T47D (cell line): ENCODE results near the gene GGA1.
"Not testable (repeated sequence)": the region's sequence is repeated elsewhere in the genome, so short reads cannot be mapped to it uniquely, and the experiment has no call there.

Experiments used
- DNase-seq, 2 experiments: peaks; one replicate each; pipeline versions ENCODE4 v3.0.0 to v3.0.0-alpha.2; 2011 to 2012; ENCODE audit warnings: low read depth in 1 of 2, low spot score in 1 of 2
- JUND ChIP-seq: IDR thresholded peaks from 2 replicates; pipeline ENCODE4 v1.6.1; 2012; ENCODE audit warnings: low read depth
- in situ Hi-C: cut with HindIII; loops from 2 replicates; pipeline ENCODE4 v1.10.0; 2016; ENCODE audit warnings: low sequenced_read_pairs, low pct_unique_long_range_greater_than_20kb

Gene GGA1

GRCh38 chr22:37581504-37581903 is 27.1 kb upstream of the GGA1 start:
- no peak for DNase-seq
- in situ Hi-C loops = no loop called here

GRCh38 chr22:37582526-37582925 is 26.1 kb upstream of the GGA1 start:
- no peak for DNase-seq
- TF ChIP-seq JUND = no peak
- in situ Hi-C loops = no loop called here

More at GRCh38 chr22:37581504-37581903, 27.1 kb upstream of the GGA1 start:
- no peak for TF ChIP-seq JUND

GRCh38 chr22:37588546-37589215 is 20.0 kb upstream of the GGA1 start:
- in situ Hi-C loops = no loop called here
- no peak for DNase-seq
- no peak for TF ChIP-seq JUND

DNA sequence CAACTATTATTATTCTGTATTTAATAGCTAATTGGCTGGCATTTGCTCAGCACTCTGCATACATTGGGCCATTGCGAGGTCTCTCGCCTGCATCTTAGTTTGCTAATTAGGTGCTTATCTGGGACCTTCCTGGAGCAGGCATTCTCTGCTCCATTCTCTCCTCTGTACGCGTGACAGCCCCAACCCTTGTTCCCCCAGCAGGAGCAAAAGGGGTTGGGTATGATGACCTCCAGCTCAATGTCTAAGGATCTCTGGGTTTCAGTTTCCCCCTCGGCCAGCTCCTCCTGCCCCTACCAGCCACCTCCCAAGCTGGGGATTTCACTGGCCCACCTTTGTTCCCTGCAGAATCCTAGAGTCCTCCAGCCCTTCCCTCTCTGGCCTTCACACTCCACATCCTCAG is 19.0 kb upstream of the GGA1 start:
- DNase-seq = no peak
- in situ Hi-C loops = no loop called here
- TF ChIP-seq JUND = no peak

DNA sequence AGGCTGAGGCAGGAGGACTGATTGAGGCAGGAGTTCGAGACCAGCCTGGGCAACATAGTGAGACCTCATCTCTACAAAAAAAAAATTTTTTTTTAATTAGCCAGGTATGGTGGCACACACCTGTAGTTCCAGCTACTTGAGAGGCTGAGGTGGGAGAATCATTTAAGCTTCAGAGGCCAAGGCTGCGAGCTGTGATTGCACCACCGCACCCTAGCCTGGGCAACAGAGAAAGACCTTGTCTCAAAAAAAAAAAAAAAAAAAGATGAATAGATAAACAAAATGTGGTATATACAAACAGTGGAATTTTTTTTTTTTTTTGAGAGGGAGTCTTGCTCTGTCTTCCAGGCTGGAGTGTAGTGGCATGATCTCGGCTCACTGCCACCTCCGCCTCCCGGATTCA is 17.6 kb upstream of the GGA1 start:
- DNase-seq, in situ Hi-C loops: not testable (repeated sequence)

DNA sequence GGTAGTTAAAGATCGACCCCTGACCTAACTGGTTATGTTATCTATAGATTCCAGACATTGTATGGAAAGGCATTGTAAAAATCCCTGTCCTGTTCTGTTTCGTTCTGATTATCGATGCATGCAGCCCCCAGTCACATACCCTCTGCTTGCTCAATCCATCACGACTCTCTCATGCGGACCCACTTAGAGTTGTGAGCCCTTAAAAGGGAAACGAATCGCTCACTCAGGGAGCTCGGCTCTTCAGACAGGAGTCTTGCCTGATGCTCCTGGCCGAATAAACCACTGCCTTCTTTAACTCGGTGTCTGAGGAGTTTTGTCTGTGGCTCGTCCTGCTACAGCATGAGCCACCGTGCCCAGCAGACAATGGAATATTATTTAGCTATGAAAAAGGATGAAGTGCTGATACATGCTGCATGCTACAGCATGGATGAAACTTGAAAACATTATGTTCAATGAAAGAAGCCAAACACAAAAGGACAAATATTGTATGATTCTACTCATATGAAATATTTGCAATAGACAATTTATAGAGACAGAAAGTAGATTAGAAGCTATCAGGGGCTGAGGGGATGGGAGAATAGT is 16.7 kb upstream of the GGA1 start:
- DNase-seq = no peak
- TF ChIP-seq JUND = no peak
- in situ Hi-C loops = no loop called here

DNA sequence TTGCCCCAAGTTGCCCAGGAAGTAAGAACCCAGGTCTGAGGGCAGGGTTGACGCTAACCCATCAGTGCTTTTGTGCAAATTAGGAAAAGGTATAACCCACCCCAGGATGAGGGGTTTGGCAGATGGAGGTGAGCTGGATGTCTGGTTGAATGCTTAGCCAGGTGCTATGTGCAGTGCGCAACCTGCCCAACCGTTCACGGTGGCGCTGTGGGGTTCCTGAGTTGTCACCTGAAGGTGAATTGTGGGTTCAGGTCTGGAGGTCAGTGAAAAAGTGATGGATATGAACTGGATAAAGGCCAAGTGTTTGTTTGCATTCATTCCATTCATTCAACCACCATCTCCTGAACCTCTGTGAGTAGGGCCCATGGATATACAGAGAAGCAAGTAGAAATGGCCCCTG is 14.4 kb upstream of the GGA1 start:
- no peak for TF ChIP-seq JUND
- in situ Hi-C loops = no loop called here
- peak in 1 of 2 experiments; percentile 52 for DNase-seq

GRCh38 chr22:37599153-37599552 is 9.5 kb upstream of the GGA1 start:
- no peak for TF ChIP-seq JUND
- peak in 1 of 2 experiments; percentile 92 for DNase-seq
- in situ Hi-C loops = no loop called here

DNA sequence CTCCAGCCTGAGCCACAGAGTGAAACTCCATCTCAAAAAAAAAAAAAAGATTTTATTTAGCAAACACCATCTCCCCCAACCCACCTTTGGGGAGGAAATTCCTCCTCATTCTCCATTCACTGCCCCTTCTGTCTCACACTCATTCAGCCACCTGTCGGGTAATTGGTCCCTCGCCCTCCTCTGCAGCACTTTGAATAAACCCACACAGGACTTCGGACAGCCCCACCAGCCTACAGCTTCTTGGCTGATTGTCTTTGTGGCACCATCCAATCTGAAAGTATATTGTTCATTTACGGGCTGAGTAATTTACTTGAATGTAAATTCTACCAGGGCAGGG is 7.5 kb upstream of the GGA1 start:
- in situ Hi-C loops = no loop called here
- no peak for TF ChIP-seq JUND

DNA sequence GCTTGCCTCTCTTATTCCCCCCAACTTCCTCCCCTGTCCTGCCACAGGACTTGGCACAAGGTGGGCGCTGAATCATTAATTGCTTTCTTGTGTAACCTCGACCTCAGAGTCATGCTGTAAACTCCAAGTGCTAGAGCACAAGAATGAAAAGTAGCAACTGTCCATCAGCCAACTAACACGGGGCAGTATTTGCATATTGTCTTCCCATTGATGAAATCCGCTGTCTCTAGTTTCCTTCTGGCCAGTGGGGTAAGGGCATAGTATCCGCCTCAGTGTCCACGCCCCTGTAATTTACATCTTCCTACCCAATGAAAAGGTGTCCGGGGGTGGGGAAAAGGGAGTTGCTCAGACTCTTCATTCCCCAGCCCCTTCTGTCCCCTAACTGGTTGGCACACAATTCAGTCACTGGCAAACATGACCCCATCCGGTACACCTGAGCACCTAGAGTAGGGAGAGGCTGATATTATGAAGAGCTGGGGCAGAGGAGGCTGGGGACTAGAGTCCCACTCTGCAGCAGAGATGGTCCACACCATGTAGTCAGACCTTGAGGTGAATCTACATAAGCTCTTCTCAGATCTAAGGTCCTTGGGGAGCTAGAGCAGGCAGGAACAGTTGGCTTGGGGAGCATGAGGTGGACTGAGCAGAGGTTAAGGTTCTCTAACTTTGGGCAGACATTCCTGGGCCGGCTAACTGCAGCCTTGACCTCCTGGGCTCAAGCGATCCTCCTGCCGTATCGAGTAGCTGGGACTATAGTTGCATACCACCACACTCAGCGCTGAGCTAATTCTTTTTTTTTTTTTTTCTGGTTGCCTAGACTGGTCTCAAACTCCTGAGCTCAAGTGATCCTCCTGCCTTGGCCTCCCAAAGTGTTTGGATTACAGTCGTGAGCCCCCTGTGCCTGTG is 6.8 kb upstream of the GGA1 start:
- no peak for TF ChIP-seq JUND
- peak; percentile 62 to 98 for DNase-seq
- in situ Hi-C loops = no loop called here

More for the DNA sequence above, 7.5 kb upstream of the GGA1 start:
- no peak for DNase-seq

DNA sequence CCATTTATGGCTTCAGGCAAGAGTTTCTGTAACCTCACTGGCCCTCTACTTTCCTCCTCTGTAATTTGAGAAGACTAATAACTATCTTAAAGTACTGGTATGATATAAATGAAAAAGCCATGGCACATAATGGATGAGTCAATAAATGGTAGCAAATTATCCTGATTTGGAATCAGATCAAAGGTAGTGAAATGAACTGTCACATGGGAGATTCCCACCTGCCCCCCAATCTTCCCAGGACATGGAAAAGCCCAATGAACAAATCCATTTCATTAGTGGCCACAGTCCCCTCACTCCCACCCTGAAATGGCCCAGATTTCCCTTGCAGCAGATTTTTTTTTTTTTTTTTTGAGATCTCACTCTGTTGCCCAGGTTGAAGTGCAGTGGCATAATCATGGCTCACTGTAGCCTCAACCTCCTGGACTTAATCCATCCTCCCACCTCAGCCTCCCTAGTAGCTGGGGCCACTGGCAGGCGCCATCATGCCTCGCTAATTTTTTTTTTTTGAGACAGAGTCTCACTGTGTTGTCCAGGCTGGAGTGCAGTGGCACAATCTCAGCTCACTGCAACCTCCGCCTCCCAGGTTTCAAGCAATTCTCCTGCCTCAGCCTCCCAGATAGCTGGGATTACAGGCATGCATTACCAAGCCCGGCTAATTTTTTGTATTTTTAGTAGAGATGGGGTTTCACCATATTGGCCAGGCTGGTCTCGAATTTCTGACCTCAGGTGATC is 5.9 kb upstream of the GGA1 start:
- DNase-seq, in situ Hi-C loops: not testable (repeated sequence)

GRCh38 chr22:37604074-37604473 is 4.6 kb upstream of the GGA1 start:
- TF ChIP-seq JUND = no peak
- in situ Hi-C loops = no loop called here
- no peak for DNase-seq
